ENCODE results near the gene JAKMIP2.
"Not testable (repeated sequence)": the region's sequence is repeated elsewhere in the genome, so short reads cannot be mapped to it uniquely, and the experiment has no call there.

- TF ChIP-seq, protein P1, sequence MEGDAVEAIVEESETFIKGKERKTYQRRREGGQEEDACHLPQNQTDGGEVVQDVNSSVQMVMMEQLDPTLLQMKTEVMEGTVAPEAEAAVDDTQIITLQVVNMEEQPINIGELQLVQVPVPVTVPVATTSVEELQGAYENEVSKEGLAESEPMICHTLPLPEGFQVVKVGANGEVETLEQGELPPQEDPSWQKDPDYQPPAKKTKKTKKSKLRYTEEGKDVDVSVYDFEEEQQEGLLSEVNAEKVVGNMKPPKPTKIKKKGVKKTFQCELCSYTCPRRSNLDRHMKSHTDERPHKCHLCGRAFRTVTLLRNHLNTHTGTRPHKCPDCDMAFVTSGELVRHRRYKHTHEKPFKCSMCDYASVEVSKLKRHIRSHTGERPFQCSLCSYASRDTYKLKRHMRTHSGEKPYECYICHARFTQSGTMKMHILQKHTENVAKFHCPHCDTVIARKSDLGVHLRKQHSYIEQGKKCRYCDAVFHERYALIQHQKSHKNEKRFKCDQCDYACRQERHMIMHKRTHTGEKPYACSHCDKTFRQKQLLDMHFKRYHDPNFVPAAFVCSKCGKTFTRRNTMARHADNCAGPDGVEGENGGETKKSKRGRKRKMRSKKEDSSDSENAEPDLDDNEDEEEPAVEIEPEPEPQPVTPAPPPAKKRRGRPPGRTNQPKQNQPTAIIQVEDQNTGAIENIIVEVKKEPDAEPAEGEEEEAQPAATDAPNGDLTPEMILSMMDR (IDR thresholded peaks at IDR 0.05; ENCODE audit: poor library complexity, severe bottlenecking) = not testable (repeated sequence)
- TF ChIP-seq POLR2AphosphoS5 (IDR thresholded peaks at IDR 0.05) = not testable (repeated sequence)
These were observed 147.1 kb downstream of the JAKMIP2 start for GRCh38 chr5:147635439-147635838.
